SJSA1 (cell line): Measurements from ENCODE around the gene GFI1. TPM values are rescaled to one million over a fixed set of nuclear protein-coding genes. Genes with fewer than 3 reads are reported as not detected.

Experiments
- DNase-seq, 2 experiments: peaks; one replicate each; pipeline ENCODE4 v3.0.0-alpha.2; 2015 to 2020; ENCODE audit warnings: low spot score in 2 of 2, low read depth in 1 of 2
- H3K27ac ChIP-seq: fragments of 250-450 bp; sonication (Bioruptor Pico); 2 replicates; pipeline ENCODE4 v1.5.1; 2020; ENCODE audit warnings: mild to moderate bottlenecking, moderate library complexity
- H3K27me3 ChIP-seq: fragments of 250-450 bp; sonication (Bioruptor Pico); replicated peaks from 2 replicates; pipeline ENCODE4 v1.5.1; 2020; ENCODE audit warnings: mild to moderate bottlenecking, moderate library complexity
- H3K36me3 ChIP-seq: fragments of 250-450 bp; sonication (Bioruptor Pico); 2 replicates; pipeline ENCODE4 v1.5.1; 2020; ENCODE audit warnings: mild to moderate bottlenecking
- H3K4me1 ChIP-seq: fragments of 250-450 bp; sonication (Bioruptor Pico); replicated peaks from 2 replicates; pipeline ENCODE4 v1.6.1; 2021; ENCODE audit warnings: mild to moderate bottlenecking
- H3K4me3 ChIP-seq: fragments of 250-450 bp; sonication (Bioruptor Pico); 2 replicates; pipeline ENCODE4 v1.5.1; 2020; ENCODE audit warnings: mild to moderate bottlenecking
- H3K9me3 ChIP-seq: fragments of 250-450 bp; sonication (Bioruptor Pico); replicated peaks from 2 replicates; pipeline ENCODE4 v1.5.1; 2020; ENCODE audit warnings: mild to moderate bottlenecking
- total RNA-seq: library from RNA; depleted of rRNA; stranded (reverse); fragments of >200 nt; shearing (Covaris generic); gene quantifications from 2 replicates; pipeline ENCODE4 v1.2.3, GENCODE V29; 2014

GFI1 gene
- total RNA-seq, 1 experiment from 2014 or later, result not detected

- peaks cover 2% of the 10 kb centered on the region; the same call in 1 of the 2 replicates for H3K27me3 ChIP-seq
- no peaks in the 10 kb centered on the region for H3K9me3 ChIP-seq
- H3K4me3 ChIP-seq, result no peak overlapping the region
- no peak overlapping the region for H3K27ac ChIP-seq
- no peaks in the 10 kb centered on the region for H3K36me3 ChIP-seq
- DNase-seq, result no peak
- no peaks in the 10 kb centered on the region for H3K4me1 ChIP-seq
Observed at GRCh38 chr1:92466683-92467352, 19.9 kb downstream of the GFI1 start.

- no peaks in the 10 kb centered on the region for H3K4me1 ChIP-seq
- no peak overlapping the region for H3K4me3 ChIP-seq
- H3K27me3 ChIP-seq, result peaks cover 2% of the 10 kb centered on the region; the same call in 1 of the 2 replicates
- H3K36me3 ChIP-seq, result no peaks in the 10 kb centered on the region
- no peak for DNase-seq
- H3K27ac ChIP-seq, result no peak overlapping the region
- no peaks in the 10 kb centered on the region for H3K9me3 ChIP-seq
Observed at GRCh38 chr1:92465256-92465647, 21.5 kb downstream of the GFI1 start.

- Histone ChIP-seq H3K4me1 (no peaks in the 10 kb centered on the region), H3K4me3 (no peak overlapping the region), H3K27me3 (peaks cover 2% of the 10 kb centered on the region; the same call in 1 of the 2 replicates), H3K27ac (no peak overlapping the region), H3K9me3 (no peaks in the 10 kb centered on the region), H3K36me3 (no peaks in the 10 kb centered on the region)
- no peak for DNase-seq
Observed at GRCh38 chr1:92464588-92465255, 22.0 kb downstream of the GFI1 start.

- Histone ChIP-seq H3K27ac (no peak overlapping the region), H3K9me3 (no peaks in the 10 kb centered on the region), H3K27me3 (no peaks in the 10 kb centered on the region), H3K36me3 (no peaks in the 10 kb centered on the region), H3K4me1 (no peaks in the 10 kb centered on the region), H3K4me3 (no peak overlapping the region)
- DNase-seq, result no peak
Observed at GRCh38 chr1:92461364-92462097, 25.2 kb downstream of the GFI1 start.

- Histone ChIP-seq H3K27me3 (no peaks in the 10 kb centered on the region), H3K4me3 (no peak overlapping the region), H3K9me3 (no peaks in the 10 kb centered on the region), H3K4me1 (no peaks in the 10 kb centered on the region), H3K27ac (no peak overlapping the region), H3K36me3 (no peaks in the 10 kb centered on the region)
- no peak for DNase-seq
Observed at GRCh38 chr1:92459871-92460320, 26.8 kb downstream of the GFI1 start.

- Histone ChIP-seq H3K36me3 (no peaks in the 10 kb centered on the region), H3K27ac (no peak overlapping the region), H3K27me3 (no peaks in the 10 kb centered on the region), H3K4me3 (no peak overlapping the region), H3K4me1 (no peaks in the 10 kb centered on the region), H3K9me3 (no peaks in the 10 kb centered on the region)
- DNase-seq, result no peak
Observed at GRCh38 chr1:92458146-92458545, 28.6 kb downstream of the GFI1 start.

- Histone ChIP-seq H3K9me3 (no peaks in the 10 kb centered on the region; the same call in 1 of the 2 replicates), H3K36me3 (no peaks in the 10 kb centered on the region), H3K27ac (no peak overlapping the region), H3K4me3 (no peak overlapping the region), H3K4me1 (no peaks in the 10 kb centered on the region; the same call in 1 of the 2 replicates), H3K27me3 (no peaks in the 10 kb centered on the region)
- no peak for DNase-seq
Observed at GRCh38 chr1:92447976-92448375, 38.7 kb downstream of the GFI1 start.

GRCh38 chr1:92447033-92447681 lies 39.6 kb downstream of the GFI1 start:
- Histone ChIP-seq H3K36me3 (no peaks in the 10 kb centered on the region), H3K27me3 (no peaks in the 10 kb centered on the region), H3K27ac (no peak overlapping the region), H3K9me3 (no peaks in the 10 kb centered on the region; the same call in 1 of the 2 replicates), H3K4me1 (no peaks in the 10 kb centered on the region; the same call in 1 of the 2 replicates), H3K4me3 (no peak overlapping the region)
- DNase-seq, result no peak

- Histone ChIP-seq H3K4me1 (no peaks in the 10 kb centered on the region; the same call in 1 of the 2 replicates), H3K27me3 (no peaks in the 10 kb centered on the region), H3K36me3 (no peaks in the 10 kb centered on the region), H3K27ac (no peak overlapping the region), H3K4me3 (no peak overlapping the region), H3K9me3 (no peaks in the 10 kb centered on the region; the same call in 1 of the 2 replicates)
- DNase-seq, result no peak
Observed at GRCh38 chr1:92446546-92446945, 40.2 kb downstream of the GFI1 start.

- Histone ChIP-seq H3K9me3 (no peaks in the 10 kb centered on the region; the same call in 1 of the 2 replicates), H3K27ac (no peak overlapping the region), H3K4me1 (no peaks in the 10 kb centered on the region; the same call in 1 of the 2 replicates), H3K27me3 (no peaks in the 10 kb centered on the region), H3K4me3 (no peak overlapping the region), H3K36me3 (no peaks in the 10 kb centered on the region)
- DNase-seq, result no peak
Observed at GRCh38 chr1:92445865-92446264, 40.9 kb downstream of the GFI1 start.

- Histone ChIP-seq H3K9me3 (no peaks in the 10 kb centered on the region; the same call in 1 of the 2 replicates), H3K27me3 (no peaks in the 10 kb centered on the region), H3K36me3 (no peaks in the 10 kb centered on the region), H3K27ac (no peak overlapping the region), H3K4me3 (no peak overlapping the region), H3K4me1 (no peaks in the 10 kb centered on the region; the same call in 1 of the 2 replicates)
- DNase-seq, result peak in 1 of 2 experiments; percentile 7
Observed at GRCh38 chr1:92444351-92444750, 42.4 kb downstream of the GFI1 start.

GRCh38 chr1:92443893-92444292 lies 42.8 kb downstream of the GFI1 start:
- H3K4me1 ChIP-seq, result no peaks in the 10 kb centered on the region; the same call in 1 of the 2 replicates
- no peak for DNase-seq
- H3K4me3 ChIP-seq, result no peak overlapping the region

GRCh38 chr1:92442351-92442750 lies 44.4 kb downstream of the GFI1 start:
- Histone ChIP-seq H3K27me3 (no peaks in the 10 kb centered on the region), H3K9me3 (no peaks in the 10 kb centered on the region; the same call in 1 of the 2 replicates), H3K4me3 (no peak overlapping the region), H3K36me3 (no peaks in the 10 kb centered on the region), H3K4me1 (no peaks in the 10 kb centered on the region; the same call in 1 of the 2 replicates), H3K27ac (no peak overlapping the region)
- no peak for DNase-seq

More at GRCh38 chr1:92443893-92444292, 42.8 kb downstream of the GFI1 start:
- H3K9me3 ChIP-seq, result no peaks in the 10 kb centered on the region; the same call in 1 of the 2 replicates
- no peak overlapping the region for H3K27ac ChIP-seq
- no peaks in the 10 kb centered on the region for H3K27me3 ChIP-seq
- no peaks in the 10 kb centered on the region for H3K36me3 ChIP-seq
